ENCODE data around the gene NTRK3.

The NTRK3 gene

DNA sequence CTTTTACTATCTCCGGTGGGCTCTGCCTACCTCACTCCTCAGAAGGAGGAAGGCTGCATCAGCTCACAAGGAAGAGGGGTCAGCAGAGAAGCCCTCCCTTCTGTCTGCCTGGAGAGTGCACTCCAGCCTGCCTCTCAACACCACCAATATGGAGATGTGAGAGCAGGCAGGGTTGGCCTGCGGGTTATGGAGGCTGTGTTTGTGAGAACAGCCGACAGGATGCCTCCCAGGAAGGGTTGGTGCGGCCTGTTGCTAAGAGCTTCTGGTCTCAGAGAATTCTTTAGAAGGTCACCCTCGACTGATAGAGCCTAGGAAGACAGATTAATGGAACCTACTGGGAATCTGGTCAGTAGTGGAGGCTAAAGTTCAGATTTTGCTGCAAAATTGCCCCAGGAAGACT is 326.1 kb downstream of the NTRK3 start:
- DNase-seq, result no peak

DNA sequence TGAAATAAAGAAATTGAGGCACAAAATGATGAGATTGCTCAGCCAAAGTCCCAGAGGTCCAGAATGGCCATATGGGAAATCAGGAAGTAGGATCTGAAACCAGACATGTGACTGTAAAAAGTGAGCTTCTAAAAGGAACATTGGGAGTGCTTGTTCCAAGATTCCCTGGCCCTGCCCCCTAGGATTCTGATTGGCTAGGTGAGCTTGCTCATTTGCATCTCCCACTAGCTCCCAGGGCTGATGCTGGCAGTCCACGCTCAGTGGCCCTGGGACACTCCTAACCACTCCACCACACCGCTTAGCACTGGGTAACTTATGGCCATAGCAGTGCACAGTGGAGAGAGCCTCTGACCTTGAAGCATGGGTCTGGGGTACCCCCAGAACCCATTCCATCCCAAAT is 326.7 kb downstream of the NTRK3 start:
- no peak for DNase-seq

DNA sequence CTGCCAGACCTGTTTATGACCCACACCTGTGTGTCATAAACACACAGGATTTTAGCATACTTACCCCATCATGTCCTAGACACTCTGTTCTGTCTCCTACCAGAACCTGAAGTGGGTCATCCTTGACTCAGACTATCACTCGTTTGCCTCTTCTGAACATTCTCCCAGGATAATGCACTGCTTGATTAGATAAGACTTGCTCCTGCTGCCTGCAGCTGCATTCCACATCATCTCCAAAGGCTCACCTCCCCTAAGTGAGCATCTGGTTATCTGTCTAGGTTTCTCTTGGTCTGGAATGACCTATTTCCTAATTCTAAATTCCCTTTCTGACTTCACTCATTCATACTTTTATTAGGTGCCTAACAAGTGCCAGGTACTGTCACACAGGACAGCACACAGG is 332.1 kb downstream of the NTRK3 start:
- no peak for DNase-seq

DNA sequence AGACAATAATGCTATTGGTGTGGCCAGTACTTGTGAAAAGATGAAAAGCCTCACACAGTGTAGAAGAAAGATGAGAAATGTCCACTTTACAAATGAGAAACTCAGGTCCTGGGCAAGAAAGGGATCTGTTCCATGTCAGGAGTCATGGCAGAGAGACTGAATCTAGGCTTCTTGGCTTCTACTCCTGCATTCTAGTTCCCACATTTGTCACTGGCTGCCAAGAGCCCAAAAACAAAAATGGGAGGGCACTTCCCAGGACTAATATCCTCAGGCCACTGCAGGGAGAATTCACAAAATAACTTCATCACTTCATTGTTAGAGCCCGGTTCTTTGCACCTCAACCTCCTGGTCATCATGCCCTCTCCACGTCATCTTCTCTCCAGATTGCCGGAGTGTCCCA is 337.5 kb downstream of the NTRK3 start:
- DNase-seq, result no peak

DNA sequence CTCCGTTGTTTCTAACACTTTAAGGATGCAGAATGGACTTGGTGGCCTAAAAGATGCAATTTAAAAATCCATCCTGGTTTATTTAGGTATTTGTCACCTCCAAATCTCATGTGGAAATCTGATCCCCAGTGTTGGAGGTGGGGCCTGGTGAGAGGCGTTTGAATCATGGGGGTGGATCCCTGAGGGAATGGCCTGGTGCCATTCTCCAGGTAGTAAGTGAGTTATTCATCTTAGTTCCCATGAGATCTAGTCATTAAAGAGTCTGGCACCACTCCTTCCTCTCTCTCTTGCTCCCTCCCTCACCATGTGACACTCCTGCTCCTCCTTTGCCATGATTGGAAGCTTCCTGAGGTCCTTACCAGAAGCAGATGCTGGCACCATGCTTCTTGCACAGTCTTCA is 339.1 kb downstream of the NTRK3 start:
- DNase-seq, result no peak

DNA sequence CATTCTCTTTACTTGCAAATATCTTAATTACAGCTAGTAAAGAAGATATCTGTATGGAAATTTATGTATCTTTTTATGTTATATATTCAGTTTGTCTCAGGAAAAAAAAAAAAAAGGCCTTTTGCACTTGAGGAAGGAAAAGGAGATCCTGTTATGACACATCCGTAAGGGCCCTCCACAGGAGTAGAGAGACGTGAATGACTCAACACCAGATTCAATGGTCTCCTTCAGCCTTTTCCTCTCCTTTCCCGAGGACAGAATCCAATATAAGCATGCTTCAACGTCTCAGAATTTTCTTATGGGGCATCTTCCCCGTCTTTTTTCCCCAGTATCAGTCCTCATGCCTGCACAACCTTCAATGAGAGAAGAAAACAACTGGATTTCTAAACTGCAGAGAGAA is 340.3 kb downstream of the NTRK3 start:
- no peak for DNase-seq

DNA sequence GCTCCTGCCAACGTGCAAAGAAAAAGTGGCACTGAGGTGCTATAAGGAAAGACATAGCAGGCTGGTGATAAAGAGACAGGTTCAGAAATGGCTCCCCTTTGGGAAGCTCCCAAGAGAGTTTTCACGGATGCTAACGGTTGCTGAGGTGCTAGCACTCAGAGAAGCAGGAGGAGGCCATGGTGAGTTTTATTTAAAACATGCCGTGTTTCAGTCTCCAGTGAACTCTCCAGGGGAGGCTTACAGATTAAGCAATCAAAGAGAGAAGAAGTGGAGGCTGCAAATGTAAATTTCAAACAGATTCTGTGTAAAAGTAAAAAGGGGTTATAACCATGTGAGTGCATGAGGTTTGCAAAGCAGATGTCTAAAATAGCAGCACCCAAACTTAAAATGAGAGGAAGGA is 346.2 kb downstream of the NTRK3 start:
- no peak for DNase-seq

DNA sequence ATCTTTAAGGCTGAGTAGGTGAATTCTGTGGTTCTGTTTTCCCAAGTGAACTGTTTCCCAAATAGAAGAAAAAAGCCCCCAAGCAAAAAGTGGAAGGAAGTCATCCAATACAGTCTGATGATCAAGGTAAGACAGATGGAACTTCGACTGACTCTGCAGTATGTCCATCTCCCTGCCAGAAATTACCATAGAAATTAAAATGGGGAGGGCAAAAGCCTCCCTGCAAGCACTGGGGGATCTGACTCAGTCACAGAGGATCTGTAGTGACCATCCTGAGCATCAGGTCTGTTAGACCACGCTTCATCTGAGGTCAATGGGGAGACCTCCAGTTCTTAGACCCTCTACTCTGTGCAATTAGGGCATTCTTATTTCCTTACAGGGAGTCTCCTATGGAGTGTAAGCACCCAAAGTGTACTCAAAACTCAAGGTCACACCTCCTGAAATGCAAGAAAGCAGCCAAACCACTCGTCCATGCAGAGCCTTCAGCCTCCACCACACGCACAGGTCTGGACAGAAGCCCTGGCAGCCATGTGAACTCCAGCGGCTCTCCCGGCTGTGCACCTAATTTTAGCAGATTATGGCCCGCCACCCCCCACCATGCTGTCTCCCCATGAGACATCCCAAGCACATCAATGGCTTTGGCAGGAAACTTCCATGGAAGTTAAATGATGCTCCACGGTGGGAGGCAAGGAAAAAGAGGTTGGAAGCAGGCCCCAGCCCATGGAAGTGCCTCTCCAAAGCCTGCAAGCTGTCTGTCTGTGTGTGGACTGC is 348.7 kb downstream of the NTRK3 start:
- DNase-seq, result no peak

DNA sequence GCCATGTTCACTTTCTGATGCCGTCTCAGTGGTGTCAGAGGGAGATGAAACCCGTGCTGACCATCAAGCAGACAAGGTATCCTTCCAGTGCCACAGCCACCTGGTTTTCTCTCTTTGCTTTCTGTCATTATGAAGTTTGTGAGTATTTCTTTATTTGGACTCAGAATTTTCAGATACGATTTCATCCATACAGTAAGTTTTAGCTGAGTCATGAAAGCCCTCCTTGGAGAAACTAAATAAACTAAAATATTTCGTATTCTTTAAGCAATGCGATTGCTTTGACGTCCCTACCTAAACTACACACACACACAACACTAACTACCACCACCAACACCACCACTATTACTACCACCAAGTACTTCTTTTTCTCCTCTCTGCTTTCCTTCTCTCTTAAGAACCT is 350.1 kb downstream of the NTRK3 start:
- no peak for DNase-seq

DNA sequence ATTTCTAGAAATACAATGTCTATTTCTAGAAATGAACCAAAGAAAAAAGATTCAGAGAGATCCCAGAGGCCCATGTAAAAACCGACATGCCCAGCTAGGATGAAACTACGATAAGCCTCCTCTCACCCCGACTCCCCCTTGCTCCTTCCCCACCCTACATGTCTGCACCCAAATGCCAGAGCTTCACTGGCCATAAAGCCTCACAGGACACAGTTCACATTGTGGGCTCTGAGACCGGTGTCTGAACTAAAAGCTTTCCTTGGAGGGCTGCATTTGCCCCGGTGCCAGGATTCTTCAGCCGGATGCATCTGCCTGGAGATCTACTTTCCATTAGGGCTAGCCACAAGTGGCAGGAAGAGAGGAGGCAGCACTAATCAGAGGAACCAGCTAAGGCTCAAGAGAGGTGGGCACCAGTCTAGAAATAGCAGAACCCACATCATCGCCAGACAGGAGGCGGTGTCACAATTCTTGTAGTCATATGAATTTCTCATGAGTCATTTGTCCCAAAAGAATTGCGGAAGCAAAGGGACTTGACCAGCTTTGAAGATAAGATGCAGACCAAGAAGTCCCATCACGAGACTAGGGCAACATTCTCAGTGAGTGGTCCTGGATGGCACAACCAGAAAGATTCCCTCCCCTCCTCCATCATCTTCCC is 353.6 kb downstream of the NTRK3 start:
- DNase-seq, result no peak

DNA sequence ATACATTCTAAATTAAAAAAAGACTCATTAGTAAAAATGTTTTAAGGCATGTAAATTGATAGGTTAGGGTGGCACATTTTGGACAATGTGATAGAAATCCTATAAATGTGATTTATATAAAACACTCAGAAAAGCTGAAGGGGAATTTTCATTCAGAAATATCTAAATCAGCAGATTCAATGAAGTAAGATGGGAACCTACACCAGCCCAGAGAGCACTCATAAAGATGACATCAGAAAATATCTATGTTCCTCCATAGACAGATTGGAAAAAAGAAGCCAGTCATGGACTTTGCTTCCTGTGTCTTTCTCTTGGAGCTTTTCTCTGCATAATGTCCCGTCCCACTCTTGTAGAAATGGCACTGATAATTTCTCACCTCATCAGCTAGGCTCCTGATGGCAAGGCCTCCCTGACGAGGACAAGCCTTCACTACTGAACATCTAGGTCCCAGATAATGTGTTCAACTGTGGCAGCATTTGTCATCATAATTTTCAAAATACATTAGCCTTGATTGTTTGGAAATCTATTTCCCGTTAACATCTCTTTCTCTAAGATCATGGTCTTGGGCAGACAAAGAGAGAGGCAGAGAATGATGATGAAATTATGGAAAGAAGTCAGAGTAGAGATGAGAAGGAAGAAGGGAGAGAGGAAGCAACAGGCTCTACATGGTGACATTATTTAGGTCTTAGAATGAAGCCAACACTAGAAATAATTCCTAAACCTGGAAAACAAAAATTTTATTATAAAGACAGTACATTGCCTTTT is 354.4 kb downstream of the NTRK3 start:
- no peak for DNase-seq

DNA sequence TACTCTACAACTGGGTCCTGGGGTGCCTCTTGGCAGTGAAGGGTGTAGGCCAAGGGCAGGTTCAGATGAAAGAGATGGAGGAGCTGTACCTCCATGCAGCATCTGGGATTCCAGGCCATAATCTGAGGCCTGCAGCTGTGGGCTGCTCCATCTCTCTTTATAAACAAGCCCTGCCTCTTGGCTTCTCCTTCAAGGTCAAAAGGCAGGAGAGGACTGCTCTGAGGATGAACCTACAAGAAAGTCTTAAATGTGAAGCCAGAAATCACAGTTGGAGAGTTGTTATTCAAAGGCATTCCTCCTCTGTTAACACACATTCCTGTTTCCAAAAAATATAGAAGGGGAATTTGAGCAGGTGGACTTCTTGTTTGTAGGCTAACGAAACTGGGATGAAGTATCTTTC is 355.5 kb downstream of the NTRK3 start:
- DNase-seq, result no peak

DNA sequence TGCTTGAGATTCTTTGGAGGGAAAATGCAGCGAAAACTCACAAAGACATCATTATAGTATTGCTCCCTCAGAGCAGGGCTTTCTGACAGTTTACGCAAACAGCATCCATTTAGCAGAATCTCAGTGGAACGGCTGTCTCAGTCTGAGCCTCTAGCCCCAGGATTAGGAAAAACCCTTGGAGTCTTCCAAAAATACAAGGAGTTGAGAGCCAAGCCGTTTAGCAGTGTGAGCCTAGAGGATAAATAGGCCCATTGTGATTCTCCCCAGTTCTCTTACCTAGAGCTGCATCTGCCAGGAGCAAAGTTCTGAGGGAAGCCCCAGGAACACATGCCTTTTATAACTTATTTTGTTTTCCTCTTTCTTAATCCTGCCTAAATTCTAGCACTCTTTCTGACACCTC is 359.6 kb downstream of the NTRK3 start:
- DNase-seq, result no peak

DNA sequence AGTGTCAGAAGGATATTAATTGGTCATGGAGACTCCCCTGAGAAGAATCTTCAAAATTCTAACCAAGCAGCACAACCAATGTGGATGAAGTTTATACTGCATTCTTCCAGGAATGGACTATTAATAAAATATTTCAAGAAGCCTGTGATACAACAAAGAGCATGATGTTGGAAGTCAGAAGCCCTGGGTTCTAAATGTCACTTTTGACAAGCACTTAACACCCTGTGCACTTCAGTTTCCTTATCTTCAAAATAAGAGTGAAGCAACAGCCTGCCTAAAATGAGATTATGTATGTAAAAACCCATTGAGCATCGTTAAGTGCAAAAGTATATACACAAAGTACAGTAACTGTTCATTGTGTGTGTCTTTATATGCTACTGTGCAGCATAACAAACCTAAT is 369.4 kb downstream of the NTRK3 start:
- no peak for DNase-seq

DNA sequence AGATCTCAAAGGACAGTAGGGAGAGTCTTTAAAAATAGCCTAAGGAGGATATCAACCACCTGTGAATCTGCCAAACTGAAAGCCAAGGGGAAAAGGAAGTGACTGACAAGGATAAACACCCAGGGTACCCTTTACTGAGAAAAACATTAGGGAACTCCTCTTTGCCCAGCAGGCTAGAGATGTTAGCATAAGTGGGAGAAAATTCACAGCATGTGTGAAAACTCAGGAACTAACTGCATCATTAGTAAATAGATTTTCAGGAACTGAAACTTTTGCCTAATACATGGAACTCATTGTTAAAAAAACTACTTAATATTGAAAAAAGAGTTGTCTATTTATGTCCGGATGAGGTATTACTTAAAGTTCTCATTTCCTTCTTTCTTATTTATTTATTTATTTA is 375.5 kb downstream of the NTRK3 start:
- no peak for DNase-seq

DNA sequence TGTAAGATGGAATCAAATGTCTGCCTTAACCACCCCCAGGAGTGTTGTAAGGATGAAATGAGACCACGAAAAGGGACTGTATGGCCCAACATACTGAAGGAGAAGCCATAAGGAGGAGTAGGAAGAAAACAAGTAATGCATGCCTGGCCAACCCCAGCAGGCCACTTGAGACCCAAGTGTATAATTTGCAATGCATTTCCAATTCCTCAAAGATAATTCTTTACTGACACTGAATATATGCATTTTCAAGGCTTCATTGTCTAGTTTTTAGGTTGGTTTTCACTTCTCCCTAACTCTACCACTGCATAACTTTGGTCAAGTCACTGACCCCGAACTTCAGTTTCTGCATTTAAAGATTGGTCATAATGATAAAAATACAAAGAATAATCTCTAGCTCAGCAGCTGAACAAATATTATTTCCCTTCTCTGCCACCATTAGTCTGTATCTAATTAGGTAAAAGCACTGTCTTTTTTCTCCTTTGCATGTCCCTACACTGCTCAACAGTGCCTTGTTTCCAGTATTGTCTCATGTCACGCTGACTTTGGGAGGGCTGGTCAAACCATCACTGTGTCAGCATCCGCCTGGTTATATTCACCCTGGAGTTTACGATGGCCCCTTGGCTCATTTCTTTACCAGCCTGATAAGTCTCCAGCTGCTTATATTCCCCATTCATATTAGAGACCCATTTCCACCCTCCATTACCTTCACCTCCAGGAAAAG is 378.6 kb downstream of the NTRK3 start:
- no peak for DNase-seq

DNA sequence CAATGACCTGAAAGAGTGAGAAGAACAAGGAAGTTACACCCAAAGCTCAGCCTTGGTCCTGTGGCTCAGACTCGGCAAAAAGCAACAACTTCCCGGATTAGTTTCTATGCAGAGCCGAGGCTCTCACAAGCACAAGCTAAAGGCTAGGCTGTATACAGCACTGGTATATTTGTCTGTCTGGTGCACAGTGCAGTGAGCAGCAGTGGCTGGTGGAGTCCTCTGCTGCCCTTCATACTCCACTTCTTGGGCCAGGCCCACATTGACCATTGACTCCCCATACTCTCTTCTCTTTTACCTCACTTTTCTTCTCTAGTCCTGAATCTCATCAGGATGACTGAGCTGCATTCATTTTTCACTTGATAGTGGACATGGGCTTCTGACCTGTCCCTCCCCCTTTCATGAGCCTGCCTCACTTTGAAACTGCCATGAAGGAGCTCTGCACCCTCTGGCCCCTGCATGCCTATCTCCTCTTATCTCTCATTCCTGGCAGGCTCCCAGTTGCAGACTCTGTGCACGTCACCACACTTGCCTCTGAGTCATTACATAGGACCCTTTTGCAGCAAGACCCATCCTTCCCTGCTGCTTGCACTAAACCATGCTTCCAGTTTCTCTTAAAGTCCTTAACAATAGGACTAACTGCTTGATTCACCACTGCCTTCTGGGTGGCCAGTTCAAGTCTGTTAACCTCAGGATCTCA is 379.3 kb downstream of the NTRK3 start:
- DNase-seq, result no peak

DNA sequence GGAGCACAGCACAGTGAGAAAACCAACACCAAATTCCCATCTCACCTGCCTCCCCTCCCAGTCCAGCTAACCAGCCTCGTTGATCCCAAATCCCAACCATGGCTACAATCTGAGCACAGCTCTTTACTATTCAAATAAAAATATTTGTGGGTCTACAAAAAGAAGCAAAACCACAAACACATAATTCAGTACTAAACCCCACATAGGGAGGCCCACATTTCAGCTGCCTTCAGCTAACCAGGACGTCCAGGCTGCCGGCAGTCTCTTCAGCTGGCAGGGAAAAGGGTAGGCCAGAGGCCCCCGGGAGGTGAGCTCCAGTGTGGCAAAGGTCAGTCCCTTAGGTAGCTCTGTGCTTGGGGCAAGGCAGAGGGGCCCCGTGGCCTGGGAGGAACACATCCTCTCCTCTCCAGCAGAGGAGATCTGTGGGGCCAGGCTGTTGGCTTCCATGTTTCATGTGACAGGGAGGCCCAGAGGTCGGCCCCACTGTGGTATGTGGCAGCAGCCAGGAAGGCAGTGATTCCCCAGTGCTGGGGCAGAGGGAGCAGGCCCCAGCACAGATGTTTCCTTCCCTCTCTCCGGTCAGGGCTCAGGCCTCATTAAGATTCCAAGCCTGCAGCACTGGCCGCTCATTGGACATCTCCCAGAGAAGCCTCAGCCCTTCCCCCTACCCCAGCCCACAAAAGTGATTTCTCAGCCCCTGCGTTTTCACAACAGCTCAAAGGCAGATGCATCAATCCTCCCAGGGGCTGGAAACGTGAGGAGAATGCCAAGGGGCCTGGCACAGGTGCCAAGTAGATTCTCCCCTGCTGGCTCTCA is 381.4 kb downstream of the NTRK3 start:
- no peak for DNase-seq

DNA sequence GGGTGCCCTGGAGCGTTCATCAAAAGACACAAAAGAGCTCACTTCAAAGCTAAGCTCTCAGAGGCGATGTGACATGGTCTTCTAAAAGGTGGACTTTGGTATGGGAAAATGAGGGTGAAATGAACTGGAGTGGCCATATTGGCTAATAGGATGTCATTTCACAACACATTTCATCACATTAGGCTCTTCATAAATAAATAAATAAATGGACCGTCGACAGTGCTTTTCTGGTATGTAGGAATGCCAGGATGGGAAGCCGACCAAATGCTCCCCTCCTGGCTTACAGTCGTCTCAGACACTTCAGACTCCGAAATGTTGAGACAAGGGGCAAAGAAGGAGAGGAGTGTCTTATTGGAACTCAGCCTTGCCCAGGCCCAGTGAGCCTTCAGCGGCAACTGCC is 383.0 kb downstream of the NTRK3 start:
- DNase-seq, result no peak

DNA sequence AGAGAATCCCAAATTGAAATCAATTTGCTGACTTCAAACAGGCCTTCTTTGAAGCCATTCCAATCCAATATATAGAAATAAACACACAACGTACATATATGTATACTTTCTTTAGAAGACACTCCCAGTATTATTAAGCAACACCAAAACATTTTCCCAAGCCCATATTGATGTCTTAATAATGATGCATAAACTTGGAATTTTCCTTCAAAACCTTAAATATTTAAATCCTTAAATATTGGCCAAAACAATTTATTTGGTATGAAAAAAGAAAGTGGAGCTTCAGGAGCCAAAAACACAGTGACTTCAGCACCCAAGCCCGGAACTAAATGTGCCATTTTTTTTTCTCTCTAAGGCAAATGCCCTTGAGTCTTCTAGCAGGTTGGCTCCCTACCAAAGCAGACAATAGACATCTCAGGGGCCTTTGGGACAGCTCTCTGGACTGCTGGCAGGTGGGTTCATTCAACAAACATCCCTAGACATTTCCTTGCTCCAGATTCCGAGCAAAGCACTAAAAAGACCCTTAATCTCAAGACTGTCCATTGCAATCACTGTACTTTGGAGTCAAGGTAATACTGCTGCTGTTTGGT is 384.7 kb downstream of the NTRK3 start:
- DNase-seq, result no peak

DNA sequence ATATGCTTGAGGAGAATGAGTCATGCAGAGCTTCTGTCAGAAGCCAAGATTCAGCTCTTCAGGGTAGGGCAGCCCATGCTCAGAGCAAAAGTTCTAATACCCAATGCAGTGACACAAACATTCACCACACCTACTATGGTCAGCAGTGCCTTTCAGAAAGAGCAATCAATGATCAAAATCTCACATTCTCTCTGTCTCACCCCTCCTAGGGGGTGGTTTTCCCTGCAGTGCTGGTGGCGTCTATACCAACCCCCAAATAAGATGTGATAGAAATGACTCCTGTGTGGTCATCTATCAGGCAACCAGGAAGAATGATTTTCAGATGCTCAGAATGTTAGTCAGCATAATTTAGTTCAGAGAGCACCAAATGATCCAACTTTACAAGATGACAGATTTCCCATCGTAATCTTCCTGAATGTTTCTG is 385.3 kb downstream of the NTRK3 start:
- no peak for DNase-seq

DNA sequence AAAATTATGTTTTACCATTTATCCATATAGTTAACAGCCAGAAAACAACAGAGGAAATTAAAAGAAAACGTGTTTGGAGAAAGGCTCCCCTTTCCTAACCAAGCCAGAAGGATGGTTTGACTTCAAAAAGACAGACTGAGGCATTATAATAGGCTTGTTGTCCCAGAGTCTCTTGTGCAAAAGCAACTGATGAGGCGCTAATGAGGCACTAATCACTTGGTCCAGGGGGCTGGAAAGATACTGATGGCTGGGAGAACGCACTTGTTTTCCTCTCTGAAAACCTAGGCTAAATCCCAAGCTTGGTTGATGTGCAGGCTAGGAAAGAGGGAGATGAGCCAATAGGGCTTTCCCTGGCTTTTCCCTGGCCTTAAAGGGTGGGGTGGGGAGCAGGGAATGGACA is 389.6 kb downstream of the NTRK3 start:
- DNase-seq, result no peak

All from activated CD4-positive, CD25-positive, alpha-beta regulatory T cell treated with anti-CD3 and anti-CD28 coated beads, Interleukin-2, amount 50 U/mL, for 72 hours (primary cell).